HG03196 (cell line): Measurements from ENCODE around the gene CLRN3.

Experiments used
- ATAC-seq: cut with Tn5 transposase; IDR thresholded peaks from one replicate; pipeline ENCODE4 v1.9.1; 2021; ENCODE audit not compliant: unreplicated experiment

Gene CLRN3, protein sequence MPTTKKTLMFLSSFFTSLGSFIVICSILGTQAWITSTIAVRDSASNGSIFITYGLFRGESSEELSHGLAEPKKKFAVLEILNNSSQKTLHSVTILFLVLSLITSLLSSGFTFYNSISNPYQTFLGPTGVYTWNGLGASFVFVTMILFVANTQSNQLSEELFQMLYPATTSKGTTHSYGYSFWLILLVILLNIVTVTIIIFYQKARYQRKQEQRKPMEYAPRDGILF

DNA sequence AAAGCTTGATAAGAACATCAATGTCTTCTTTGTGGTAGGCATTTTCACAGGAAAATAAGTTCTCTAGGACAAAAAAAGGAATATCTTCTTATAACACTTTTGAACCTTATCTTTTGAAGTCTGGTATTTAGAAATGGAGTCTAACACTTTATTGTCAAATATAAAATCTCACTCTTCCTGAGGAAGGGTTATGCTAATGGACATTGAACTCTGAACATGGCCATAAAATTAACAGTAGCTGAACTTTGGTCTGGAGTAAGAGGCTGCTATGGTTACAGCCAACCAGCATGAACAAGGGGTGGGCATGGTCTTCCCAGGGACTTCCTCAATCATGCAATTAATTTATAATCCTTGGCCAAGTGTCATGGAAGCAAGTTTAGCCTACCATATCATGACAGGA is at the start of gene CLRN3:
Gene CLRN3, minus strand, starts transcription at position 199 of the 400 bp plus-strand sequence. Its CDS starts 157 bp downstream, at position 42.
- ATAC-seq: no peak

- no peak for ATAC-seq
Measured at GRCh38 chr10:127940866-127941640, 48.3 kb upstream of the CLRN3 start.

- no peak for ATAC-seq
Measured at GRCh38 chr10:127939786-127940330, 47.1 kb upstream of the CLRN3 start.

DNA sequence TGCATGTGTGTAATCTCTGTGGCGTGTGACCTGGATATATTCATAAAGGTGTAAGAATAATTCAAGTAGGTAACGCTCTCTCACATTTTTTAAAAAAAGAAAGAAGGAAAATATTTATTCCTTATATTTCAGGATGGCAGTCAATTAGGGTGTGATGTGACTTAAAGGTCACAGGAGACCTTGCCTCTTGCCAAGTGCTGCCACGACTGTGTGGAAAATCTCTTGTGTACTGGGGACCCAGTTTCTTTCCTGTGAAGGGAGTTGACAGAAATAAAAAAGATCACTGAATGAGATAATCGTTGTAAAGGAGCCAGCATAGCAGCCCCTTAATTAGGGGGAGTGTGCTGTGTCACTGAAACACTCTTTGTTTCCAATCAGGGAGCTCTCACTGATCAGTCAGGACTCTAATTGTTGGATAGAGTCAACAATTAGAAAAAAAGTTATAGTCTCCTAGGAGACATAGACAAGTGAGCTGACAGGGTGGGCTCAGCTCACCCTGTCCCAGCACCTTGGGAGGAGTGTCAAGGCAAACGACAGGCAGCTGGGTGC is 45.2 kb upstream of the CLRN3 start:
- no peak for ATAC-seq

GRCh38 chr10:127937069-127937468 is 44.3 kb upstream of the CLRN3 start:
- no peak for ATAC-seq

DNA sequence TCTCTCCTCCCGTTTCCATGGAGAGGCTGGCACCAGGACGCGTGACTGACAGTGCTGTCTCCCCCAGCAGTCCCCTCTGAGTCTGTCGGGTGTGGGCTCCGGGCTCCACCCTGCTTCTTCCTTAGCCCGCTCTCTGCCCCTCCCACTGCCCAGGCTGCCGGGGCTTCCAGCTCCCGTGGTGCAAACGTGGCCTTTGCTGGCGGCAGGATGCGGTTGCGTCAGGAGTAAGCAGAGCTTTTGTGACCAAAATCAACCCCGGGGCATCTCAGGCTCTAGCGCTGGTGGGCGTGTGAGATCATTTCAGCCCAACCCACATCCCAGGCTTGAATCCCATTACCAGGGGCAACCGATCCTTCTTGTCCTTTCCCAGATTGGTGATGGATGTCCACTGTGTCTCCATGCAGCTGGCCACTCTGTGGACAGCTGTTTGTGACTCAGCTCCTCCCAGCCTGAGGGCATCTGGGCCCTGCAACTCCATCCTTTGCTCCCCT is 42.4 kb upstream of the CLRN3 start:
- no peak for ATAC-seq

DNA sequence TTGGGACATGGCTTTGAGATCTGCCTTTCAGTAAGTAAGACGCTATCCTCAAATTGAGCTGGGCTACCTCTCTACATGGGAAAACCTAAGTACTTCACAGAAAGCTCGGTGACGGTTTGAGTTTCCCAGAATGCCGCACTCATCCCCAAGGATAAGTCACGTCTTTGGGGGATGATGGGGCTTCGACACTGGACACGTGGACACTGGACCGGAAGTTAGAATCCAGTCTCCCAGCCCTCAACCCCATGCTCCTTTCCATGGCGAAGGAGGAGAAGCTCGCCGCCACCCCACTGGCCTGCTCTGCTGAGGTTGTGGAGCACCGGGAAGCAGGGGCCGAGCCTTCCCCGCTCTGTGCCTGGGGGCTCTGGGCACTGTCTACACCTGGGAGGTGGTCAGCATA is 41.6 kb upstream of the CLRN3 start:
- ATAC-seq: no peak

DNA sequence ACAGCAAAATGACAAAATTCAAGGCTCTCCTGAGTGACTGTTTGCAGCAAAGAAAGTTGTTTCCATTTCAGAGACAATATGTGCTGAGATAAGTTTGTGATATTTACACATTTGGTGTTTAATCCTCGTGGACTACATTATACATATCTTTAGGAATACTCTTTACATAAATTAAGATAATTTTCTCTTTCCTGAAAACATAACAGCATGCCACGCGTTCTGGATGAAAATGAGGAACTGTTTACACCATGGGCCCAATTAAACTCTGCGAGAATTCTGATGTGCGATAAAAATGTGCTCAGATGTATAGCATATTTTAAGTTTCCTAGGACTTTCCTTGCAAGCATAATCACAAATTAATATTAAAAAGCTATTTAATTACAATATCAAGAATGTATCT is 40.5 kb upstream of the CLRN3 start:
- no peak for ATAC-seq

DNA sequence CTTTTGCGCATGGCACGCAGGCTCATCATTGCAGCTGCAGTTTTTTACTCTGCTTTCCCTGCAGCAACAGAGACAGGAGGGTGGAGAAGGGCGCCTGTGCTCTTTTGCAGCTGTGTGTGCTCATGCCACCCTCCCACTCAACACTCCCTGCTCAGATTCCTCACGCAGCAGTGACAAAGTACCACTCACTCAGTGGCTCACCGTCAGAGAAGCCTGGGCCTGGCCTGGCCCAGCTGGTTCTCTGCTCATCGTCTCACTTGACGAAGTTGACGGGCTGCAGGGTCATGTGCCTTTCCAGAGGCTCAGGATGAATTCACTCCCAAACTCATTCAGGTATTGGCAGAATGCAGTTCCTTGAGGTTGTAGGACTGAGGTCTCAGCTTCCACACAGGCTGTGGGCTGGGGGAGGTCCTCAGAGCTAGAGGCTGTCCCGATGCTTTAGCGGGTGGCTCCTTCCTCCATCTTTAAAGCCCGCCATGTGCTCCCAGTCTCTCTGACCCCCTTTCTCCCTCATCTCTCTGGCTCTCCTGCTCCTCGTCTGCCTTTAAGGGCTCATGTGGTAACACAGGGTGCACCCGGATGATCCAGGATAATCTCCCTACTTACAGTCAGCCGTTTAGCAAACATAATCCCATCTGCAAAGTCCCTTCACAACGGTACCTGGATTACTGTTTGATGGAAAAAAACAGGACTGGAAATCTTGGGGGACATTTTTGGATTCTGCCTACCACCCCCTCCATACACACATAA is 40.0 kb upstream of the CLRN3 start:
- no peak for ATAC-seq

DNA sequence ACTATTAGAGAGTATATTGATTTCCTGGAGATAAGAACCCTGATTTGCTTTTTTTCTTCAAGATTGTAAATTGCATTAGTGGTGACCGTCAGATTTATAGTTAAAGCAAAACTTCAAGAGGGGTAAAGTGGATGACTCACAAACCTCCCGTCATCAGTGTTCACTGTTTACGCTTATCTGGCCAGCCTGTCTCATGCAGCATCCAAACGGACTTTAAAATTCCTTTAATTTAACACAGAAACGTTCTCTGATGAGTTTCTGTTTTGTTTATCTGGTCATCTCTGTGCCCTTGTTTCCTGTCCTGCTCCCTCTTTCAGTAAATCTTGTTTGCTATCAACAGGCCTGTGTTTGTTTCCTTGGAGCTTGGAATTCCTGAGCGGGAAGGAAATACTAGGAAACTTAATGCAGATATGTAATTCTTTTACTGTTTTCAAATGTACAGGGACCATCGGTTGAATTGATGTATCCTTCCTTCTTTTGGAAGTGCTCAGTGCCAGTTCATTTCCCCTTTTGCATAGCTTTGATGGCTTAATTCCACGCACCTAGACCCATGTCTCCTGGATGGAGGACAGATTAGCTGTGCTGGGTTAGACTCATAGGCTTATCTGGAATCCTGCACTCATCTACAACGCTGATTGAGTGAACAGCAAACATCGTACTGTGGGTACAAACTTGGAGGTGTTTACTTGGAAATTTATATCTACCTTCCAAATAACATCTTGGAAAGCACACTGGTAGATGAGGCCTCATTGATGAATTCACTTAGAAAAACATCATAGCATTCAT is 35.5 kb upstream of the CLRN3 start:
- no peak for ATAC-seq

DNA sequence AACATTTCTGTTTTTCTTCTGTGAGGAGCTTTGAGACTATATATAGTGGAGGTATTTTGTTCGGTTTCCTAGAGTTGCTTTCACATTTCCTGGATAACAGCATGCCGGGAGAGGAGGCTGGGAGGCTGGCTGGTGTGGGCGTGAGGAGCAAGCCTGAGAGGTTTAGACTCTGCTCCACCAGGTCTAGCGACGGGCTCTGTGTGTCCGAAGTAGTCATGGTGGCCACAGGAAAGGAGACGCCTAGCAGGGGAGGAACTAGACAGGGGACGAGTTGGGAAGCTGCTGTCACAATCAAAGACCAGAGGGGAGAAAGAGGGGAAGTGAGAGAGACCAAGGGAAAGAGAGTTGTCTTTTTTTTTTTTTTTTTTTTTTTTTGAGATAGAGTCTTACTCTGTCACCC is 33.7 kb upstream of the CLRN3 start:
- ATAC-seq: no peak

DNA sequence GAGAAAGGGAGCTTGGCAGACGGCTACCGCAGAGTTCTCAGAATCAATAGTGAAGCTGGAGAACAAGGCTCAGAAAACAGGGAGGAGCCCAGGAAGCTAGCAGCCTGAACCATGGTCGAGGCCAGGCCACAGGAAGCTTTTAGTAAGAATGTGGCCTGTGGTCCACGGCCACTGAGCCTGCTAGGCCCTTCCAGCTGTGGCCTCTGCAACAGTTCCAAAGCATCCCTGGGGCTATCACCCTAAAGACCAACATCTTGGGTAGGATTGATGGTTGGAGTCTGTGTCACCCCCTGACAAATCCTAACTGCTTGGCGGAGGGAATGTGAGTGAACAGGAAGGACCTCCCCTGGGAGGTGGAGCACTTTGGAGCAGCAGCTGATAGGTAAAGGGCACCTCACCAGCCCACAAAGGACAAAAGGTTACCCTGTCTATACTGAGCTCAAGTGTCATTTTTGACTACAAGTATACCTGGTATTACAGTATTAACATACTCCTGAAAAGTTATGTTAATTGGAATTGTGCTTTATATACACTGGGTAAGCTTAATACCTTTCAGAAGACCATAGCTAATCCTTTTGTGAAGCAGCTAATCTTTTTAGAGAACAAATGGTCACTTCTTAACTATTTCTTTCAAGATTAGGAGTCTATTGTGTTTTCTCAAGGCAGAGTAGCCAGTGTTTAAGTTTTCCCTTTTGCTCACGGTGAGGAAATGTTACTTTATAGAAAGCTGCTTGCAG is 32.9 kb upstream of the CLRN3 start:
- no peak for ATAC-seq

DNA sequence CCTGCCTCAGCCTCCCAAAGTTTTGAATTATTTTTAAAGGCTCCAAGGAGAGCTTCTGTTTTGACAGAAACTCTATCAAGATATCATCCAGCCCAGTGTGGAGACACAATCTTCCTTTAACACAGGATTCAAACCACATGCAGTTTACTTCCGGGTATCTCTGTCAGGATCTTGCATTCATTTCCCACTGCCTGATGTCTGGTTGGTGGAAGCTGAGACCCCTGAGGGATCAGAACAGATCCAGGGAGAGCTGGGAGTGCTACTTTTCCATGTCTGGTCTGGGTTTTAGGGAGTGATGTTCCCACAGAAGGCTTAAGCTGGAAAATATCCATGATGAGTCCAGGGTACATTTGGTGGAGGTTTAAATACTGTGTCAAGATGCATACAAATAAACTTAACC is 30.9 kb upstream of the CLRN3 start:
- no peak for ATAC-seq

- no peak for ATAC-seq
Measured at GRCh38 chr10:127922675-127923366, 30.1 kb upstream of the CLRN3 start.

- ATAC-seq: no peak
Measured at GRCh38 chr10:127922206-127922605, 29.5 kb upstream of the CLRN3 start.

DNA sequence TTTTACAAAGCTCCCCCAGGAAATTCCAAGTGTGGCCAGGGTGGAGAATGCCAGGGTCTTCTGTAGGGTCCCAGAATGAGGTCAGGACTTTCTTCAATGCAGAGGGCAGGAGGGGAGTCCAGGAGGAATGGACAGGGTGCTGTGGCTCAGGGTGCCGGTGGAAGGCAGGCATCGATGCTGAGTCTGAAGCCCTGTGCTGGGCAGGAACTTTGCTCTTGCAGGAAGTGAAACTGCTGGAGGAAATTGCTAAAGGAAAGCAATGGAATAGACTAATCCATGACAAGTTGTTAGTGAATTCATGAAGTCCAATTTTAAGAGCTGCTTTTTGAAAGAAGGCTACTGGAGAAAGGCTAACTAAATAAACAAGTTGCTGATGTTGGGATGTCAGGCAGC is 29.0 kb upstream of the CLRN3 start:
- no peak for ATAC-seq

DNA sequence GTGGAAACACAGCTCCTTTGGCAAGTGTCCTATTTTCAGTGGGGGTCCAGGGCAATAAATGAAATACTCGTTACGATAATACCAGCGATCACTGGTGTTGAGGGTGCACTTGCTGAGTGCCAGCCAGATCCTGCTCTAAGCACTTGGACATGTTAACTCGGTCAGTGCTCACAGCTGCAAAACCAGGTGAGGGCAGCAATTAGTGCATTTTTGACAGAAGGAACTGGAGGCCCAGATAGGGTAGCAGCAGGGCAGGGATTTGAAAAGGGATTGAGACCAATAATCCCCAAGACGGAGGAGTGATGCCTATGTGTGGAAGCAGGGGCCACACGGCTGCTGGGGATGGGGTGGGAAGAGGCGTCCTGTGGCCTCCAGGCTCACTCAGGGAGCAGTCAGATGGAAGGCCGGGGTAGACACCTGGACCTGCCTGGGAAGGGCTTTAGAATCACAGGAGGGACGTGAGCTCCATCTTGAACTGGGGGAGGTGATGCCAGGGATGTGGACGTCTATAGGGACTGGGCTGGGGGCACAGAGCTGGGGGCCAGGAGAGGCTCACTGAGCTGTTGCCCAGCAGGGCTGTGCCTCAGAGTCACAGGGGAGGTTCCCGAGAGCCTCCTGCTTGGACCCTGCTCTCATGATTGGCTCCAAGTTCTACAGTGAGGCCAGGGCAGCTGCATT is 28.5 kb upstream of the CLRN3 start:
- ATAC-seq: no peak

GRCh38 chr10:127920306-127921074 is 27.7 kb upstream of the CLRN3 start:
- ATAC-seq: no peak
